ENCODE measurements around the gene GPRIN1. TPM values are rescaled to one million over a fixed set of nuclear protein-coding genes. Genes with fewer than 3 reads are reported as not detected.

The GPRIN1 gene
- total and polyA plus RNA-seq, 2 of the 4 experiments (the other 2 are of a cell fraction) = 3.0 to 4.7 TPM

- WGBS, 2 experiments (ENCODE audit: extremely low coverage in 2 of 2, insufficient read length in 1 of 2) = 0% methylated on average over 3 of the region's 19 CpGs; no CpG with 5 or more reads in 1 of the 2 experiments
- H3K9me1 ChIP-seq (ENCODE audit: insufficient read depth, low read length) = peaks cover 12% of the 10 kb centered on the region
- no peak overlapping the region for H4K91ac ChIP-seq (ENCODE audit: insufficient read depth, low read depth, low read length)
- peak overlapping the region; percentile 16 to 47; a peak in 1 of 4 replicates for H4K8ac ChIP-seq (ENCODE audit: low read depth in 2 of 2, low read length in 2 of 2)
- H3K4me2 ChIP-seq (ENCODE audit: low read depth, low read length) = peak overlapping the region; percentile 60; the same call in 1 of the 2 replicates
- no peaks in the 10 kb centered on the region for H3K9me3 ChIP-seq (ENCODE audit: control insufficient read depth, insufficient read depth, low read length)
- DNase-seq = no peak
- CTCF ChIA-PET = interaction anchor here (0.6 kb wide), 1 partner anchor 45 kb away, joined by 3 read pairs; no protein-coding TSS in a partner anchor
- H2BK20ac ChIP-seq (ENCODE audit: low read depth, low read length) = no peak overlapping the region
- no peak overlapping the region for H2AK5ac ChIP-seq (ENCODE audit: low read depth, low read length)
- H3K56ac ChIP-seq (ENCODE audit: extremely low read depth, insufficient read depth, low read length) = no peak overlapping the region
- intact Hi-C loops (cut with micrococcal nuclease) (loop anchor here (1.0 to 5.0 kb wide), 2 partner anchors 44 to 201 kb away; partner anchors contain the start of gene CLTB), dilution Hi-C loops (cut with HindIII; ENCODE audit: low sequenced_read_pairs, unreplicated experiment) (no loop called here), in situ Hi-C loops (cut with MboI; ENCODE audit: low sequenced_read_pairs) (no loop called here)
- POLR2A ChIA-PET (ENCODE audit: unreplicated experiment) = no interaction called here
- H3K27ac ChIP-seq (ENCODE audit: insufficient read depth, low read length) = no peak overlapping the region
- H3K9ac ChIP-seq (ENCODE audit: low read depth, low read length) = no peak overlapping the region
- peaks cover 0 to 4% of the 10 kb centered on the region in 2 experiments; a peak in 1 of 4 replicates for H3K79me1 ChIP-seq (ENCODE audit: low read depth in 1 of 2, low read length in 2 of 2)
- H2BK15ac ChIP-seq (ENCODE audit: low read depth, low read length) = peak overlapping the region; percentile 70; the same call in 1 of the 3 replicates
- ATAC-seq (ENCODE audit: low read depth) = no peak
- H3K36me3 ChIP-seq (ENCODE audit: control insufficient read depth, insufficient read depth, low read length) = no peaks in the 10 kb centered on the region
- peak overlapping the region; percentile 22; the same call in 1 of the 2 replicates for H3K4ac ChIP-seq (ENCODE audit: low read depth, low read length)
- H3K27me3 ChIP-seq (ENCODE audit: control insufficient read depth, insufficient read depth, low read length) = peaks cover 30% of the 10 kb centered on the region
- peak overlapping the region; percentile 78 for H2AFZ ChIP-seq (replicated peaks; ENCODE audit: low read length, poor library complexity)
- H3K18ac ChIP-seq (ENCODE audit: low read depth, low read length) = no peak overlapping the region; the same call in 1 of the 2 replicates
- no TSS peak for BruUV-seq (replicated peaks)
- no peak overlapping the region for H2BK5ac ChIP-seq (ENCODE audit: low read depth, low read length, poor library complexity, severe bottlenecking)
- peak overlapping the region; percentile 1 for H2AK9ac ChIP-seq (replicated peaks; ENCODE audit: low read depth, low read length, poor library complexity)
- no peak overlapping the region for H3K23ac ChIP-seq (ENCODE audit: low read depth, low read length)
- peak overlapping the region; percentile 6; the same call in 1 of the 2 replicates for H2BK120ac ChIP-seq (ENCODE audit: low read depth, low read length)
- H4K5ac ChIP-seq (ENCODE audit: low read depth, low read length) = no peak overlapping the region; the same call in 1 of the 2 replicates
- no peak overlapping the region for H3K14ac ChIP-seq (replicated peaks; ENCODE audit: low read depth, low read length)
- TF ChIP-seq CHD1 (IDR thresholded peaks at IDR 0.05; ENCODE audit: low read depth, low read length) (no peak), FOS (IDR thresholded peaks at IDR 0.05; ENCODE audit: low read depth, low read length) (no peak)
- peaks cover 29% of the 10 kb centered on the region for H3K4me1 ChIP-seq (ENCODE audit: control insufficient read depth, insufficient read depth, low read length)
- H4K20me1 ChIP-seq (ENCODE audit: insufficient read depth, low read length) = no peaks in the 10 kb centered on the region; the same call in 1 of the 2 replicates
- no peak overlapping the region for H3K4me3 ChIP-seq (ENCODE audit: insufficient read depth, low read depth, low read length)
These were observed 8.8 kb upstream of the GPRIN1 start for GRCh38 chr5:176618783-176619182.

Measured in IMR-90 (cell line).